ENCODE measurements around the gene ANKFN1. TPM values are rescaled to one million over a fixed set of nuclear protein-coding genes. Genes with fewer than 3 reads are reported as not detected.

Gene ANKFN1
- total RNA-seq, 1 donor from 2014 or later: not detected

DNA sequence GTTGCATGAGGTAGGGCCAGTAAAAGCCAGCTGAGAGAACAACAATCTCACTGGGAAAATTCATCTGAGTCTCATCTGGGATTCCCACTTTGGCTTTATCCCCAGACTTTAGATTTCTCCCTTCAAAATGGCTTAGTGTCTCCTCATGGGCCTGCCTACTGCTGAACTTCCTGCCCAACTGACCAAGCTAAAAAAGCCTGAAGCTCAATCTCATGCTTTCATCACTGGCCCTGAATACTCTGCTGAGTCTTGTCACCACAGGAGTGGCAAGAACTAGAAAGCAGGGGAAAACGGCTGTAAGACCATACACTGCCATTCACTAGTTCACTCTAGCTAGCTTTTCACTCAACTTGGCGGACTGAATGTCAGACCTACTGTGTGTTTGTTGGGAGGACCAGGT is 343.9 kb downstream of the ANKFN1 start:
- FAIRE-seq: no peak
- no peak for TF ChIP-seq EZH2 (IDR thresholded peaks at IDR 0.05; ENCODE audit: insufficient read depth, low read length)
- TF ChIP-seq, protein P1, sequence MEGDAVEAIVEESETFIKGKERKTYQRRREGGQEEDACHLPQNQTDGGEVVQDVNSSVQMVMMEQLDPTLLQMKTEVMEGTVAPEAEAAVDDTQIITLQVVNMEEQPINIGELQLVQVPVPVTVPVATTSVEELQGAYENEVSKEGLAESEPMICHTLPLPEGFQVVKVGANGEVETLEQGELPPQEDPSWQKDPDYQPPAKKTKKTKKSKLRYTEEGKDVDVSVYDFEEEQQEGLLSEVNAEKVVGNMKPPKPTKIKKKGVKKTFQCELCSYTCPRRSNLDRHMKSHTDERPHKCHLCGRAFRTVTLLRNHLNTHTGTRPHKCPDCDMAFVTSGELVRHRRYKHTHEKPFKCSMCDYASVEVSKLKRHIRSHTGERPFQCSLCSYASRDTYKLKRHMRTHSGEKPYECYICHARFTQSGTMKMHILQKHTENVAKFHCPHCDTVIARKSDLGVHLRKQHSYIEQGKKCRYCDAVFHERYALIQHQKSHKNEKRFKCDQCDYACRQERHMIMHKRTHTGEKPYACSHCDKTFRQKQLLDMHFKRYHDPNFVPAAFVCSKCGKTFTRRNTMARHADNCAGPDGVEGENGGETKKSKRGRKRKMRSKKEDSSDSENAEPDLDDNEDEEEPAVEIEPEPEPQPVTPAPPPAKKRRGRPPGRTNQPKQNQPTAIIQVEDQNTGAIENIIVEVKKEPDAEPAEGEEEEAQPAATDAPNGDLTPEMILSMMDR (IDR thresholded peaks at IDR 0.05; ENCODE audit: insufficient read depth, low read depth, low read length): no peak
- Mint-ChIP-seq H3K27ac (ENCODE audit: unreplicated experiment) (no peak overlapping the region), H3K9me3 (ENCODE audit: unreplicated experiment) (no peaks in the 10 kb centered on the region), H3K27me3 (ENCODE audit: low read depth, unreplicated experiment) (peaks cover 7% of the 10 kb centered on the region), H3K4me1 (ENCODE audit: low read depth, unreplicated experiment) (no peaks in the 10 kb centered on the region), H3K4me3 (ENCODE audit: unreplicated experiment) (no peak overlapping the region), H3K36me3 (ENCODE audit: low read depth, unreplicated experiment) (no peaks in the 10 kb centered on the region)
- H3K9me3 ChIP-seq (ENCODE audit: insufficient read depth, low read depth, low read length): no peaks in the 10 kb centered on the region
- no peaks in the 10 kb centered on the region for H3K4me1 ChIP-seq (ENCODE audit: insufficient read depth, low read length)
- H3K27ac ChIP-seq (ENCODE audit: low read depth, low read length): no peak overlapping the region
- no peak for DNase-seq (ENCODE audit: low read depth)
- H4K20me1 ChIP-seq (ENCODE audit: insufficient read depth, low read length): no peaks in the 10 kb centered on the region
- H3K4me3 ChIP-seq (ENCODE audit: insufficient read depth, low read depth, low read length): no peak overlapping the region
- H3K4me2 ChIP-seq (ENCODE audit: low read length): no peak overlapping the region
- no peak overlapping the region for H3K9ac ChIP-seq (ENCODE audit: low read length)
- H3K36me3 ChIP-seq (ENCODE audit: insufficient read depth, low read length): no peaks in the 10 kb centered on the region
- no peaks in the 10 kb centered on the region for H3K27me3 ChIP-seq (ENCODE audit: insufficient read depth, low read length)
- no peaks in the 10 kb centered on the region for H3K79me2 ChIP-seq (ENCODE audit: insufficient read depth, low read length)
- no peak overlapping the region for H2AFZ ChIP-seq (ENCODE audit: low read depth, low read length)

GRCh38 chr17:56499799-56500388 is 346.6 kb downstream of the ANKFN1 start:
- DNase-seq (ENCODE audit: low read depth): peak; percentile 4
- FAIRE-seq: no peak
- H3K36me3 ChIP-seq (ENCODE audit: insufficient read depth, low read length): no peaks in the 10 kb centered on the region

More at GRCh38 chr17:56499799-56500388, 346.6 kb downstream of the ANKFN1 start:
- Histone ChIP-seq H3K9ac (ENCODE audit: low read length) (no peak overlapping the region), H3K9me3 (ENCODE audit: insufficient read depth, low read depth, low read length) (no peaks in the 10 kb centered on the region), H3K4me2 (ENCODE audit: low read length) (no peak overlapping the region), H3K4me3 (ENCODE audit: insufficient read depth, low read depth, low read length) (no peak overlapping the region), H3K27me3 (ENCODE audit: insufficient read depth, low read length) (no peaks in the 10 kb centered on the region), H3K4me1 (ENCODE audit: insufficient read depth, low read length) (no peaks in the 10 kb centered on the region), H3K27ac (ENCODE audit: low read depth, low read length) (no peak overlapping the region), H2AFZ (ENCODE audit: low read depth, low read length) (no peak overlapping the region), H4K20me1 (ENCODE audit: insufficient read depth, low read length) (no peaks in the 10 kb centered on the region), H3K79me2 (ENCODE audit: insufficient read depth, low read length) (no peaks in the 10 kb centered on the region)
- Mint-ChIP-seq H3K9me3 (ENCODE audit: unreplicated experiment) (no peaks in the 10 kb centered on the region), H3K4me3 (ENCODE audit: unreplicated experiment) (no peak overlapping the region), H3K4me1 (ENCODE audit: low read depth, unreplicated experiment) (no peaks in the 10 kb centered on the region), H3K27ac (ENCODE audit: unreplicated experiment) (no peak overlapping the region), H3K27me3 (ENCODE audit: low read depth, unreplicated experiment) (peaks cover 11% of the 10 kb centered on the region), H3K36me3 (ENCODE audit: low read depth, unreplicated experiment) (no peaks in the 10 kb centered on the region)
- TF ChIP-seq, protein P1 (IDR thresholded peaks at IDR 0.05; ENCODE audit: insufficient read depth, low read depth, low read length): peak; percentile 40
- no peak for TF ChIP-seq EZH2 (IDR thresholded peaks at IDR 0.05; ENCODE audit: insufficient read depth, low read length)
